HG03521 (cell line): Measurements from ENCODE around the gene FAM216B.
"Not testable (repeated sequence)": the region's sequence is repeated elsewhere in the genome, so short reads cannot be mapped to it uniquely, and the experiment has no call there.

ENCODE experiments used
- ATAC-seq: cut with Tn5 transposase; IDR thresholded peaks from one replicate; pipeline ENCODE4 v1.9.1; 2021; ENCODE audit warnings: mild to moderate bottlenecking, moderate library complexity; ENCODE audit not compliant: unreplicated experiment

The FAM216B gene

GRCh38 chr13:42781352-42781751, at the start of gene FAM216B:
TSS of gene FAM216B (plus strand) at chr13:42781584. CDS start at chr13:42784068, 2,484 bp downstream.
- ATAC-seq: no peak

- no peak for ATAC-seq
Measured at GRCh38 chr13:42732073-42732472, 49.3 kb upstream of the FAM216B start.

- no peak for ATAC-seq
Measured at GRCh38 chr13:42733046-42733445, 48.3 kb upstream of the FAM216B start.

GRCh38 chr13:42735010-42735409, 46.4 kb upstream of the FAM216B start:
- ATAC-seq: no peak

GRCh38 chr13:42740753-42741152, 40.6 kb upstream of the FAM216B start:
- no peak for ATAC-seq

GRCh38 chr13:42741914-42742313, 39.5 kb upstream of the FAM216B start:
- no peak for ATAC-seq

GRCh38 chr13:42745655-42746054, 35.7 kb upstream of the FAM216B start:
- no peak for ATAC-seq

GRCh38 chr13:42746866-42747265, 34.5 kb upstream of the FAM216B start:
- no peak for ATAC-seq

GRCh38 chr13:42747399-42747873, 33.9 kb upstream of the FAM216B start:
- ATAC-seq: no peak

- ATAC-seq: no peak
Measured at GRCh38 chr13:42750794-42751193, 30.6 kb upstream of the FAM216B start.

- no peak for ATAC-seq
Measured at GRCh38 chr13:42751693-42752092, 29.7 kb upstream of the FAM216B start.

GRCh38 chr13:42752731-42753130, 28.7 kb upstream of the FAM216B start:
- no peak for ATAC-seq

- ATAC-seq: no peak
Measured at GRCh38 chr13:42753697-42754096, 27.7 kb upstream of the FAM216B start.

- ATAC-seq: no peak
Measured at GRCh38 chr13:42754801-42755510, 26.4 kb upstream of the FAM216B start.

GRCh38 chr13:42757678-42758420, 23.5 kb upstream of the FAM216B start:
- ATAC-seq: no peak

GRCh38 chr13:42758515-42758914, 22.9 kb upstream of the FAM216B start:
- no peak for ATAC-seq

- no peak for ATAC-seq
Measured at GRCh38 chr13:42760951-42761350, 20.4 kb upstream of the FAM216B start.

- no peak for ATAC-seq
Measured at GRCh38 chr13:42762251-42762650, 19.1 kb upstream of the FAM216B start.

GRCh38 chr13:42762917-42763316, 18.5 kb upstream of the FAM216B start:
- no peak for ATAC-seq

- no peak for ATAC-seq
Measured at GRCh38 chr13:42766016-42766415, 15.4 kb upstream of the FAM216B start.

GRCh38 chr13:42769650-42770049, 11.7 kb upstream of the FAM216B start:
- no peak for ATAC-seq

- ATAC-seq: not testable (repeated sequence)
Measured at GRCh38 chr13:42776558-42776957, 4.8 kb upstream of the FAM216B start.
